Erythroblast (primary cell): ENCODE measurements around the gene ASPM.

ENCODE experiments used
- GATA1 ChIP-seq: IDR thresholded peaks from 2 replicates; pipeline ENCODE4 v1.6.1; 2011; ENCODE audit warnings: low read depth, mild to moderate bottlenecking, control low read depth, low read length, moderate library complexity
- POLR2A ChIP-seq: IDR thresholded peaks from 2 replicates; pipeline ENCODE4 v1.6.1; 2011; ENCODE audit warnings: mild to moderate bottlenecking, low read length

GRCh38 chr1:197149340-197149739 is 2.9 kb upstream of the ASPM start:
- TF ChIP-seq POLR2A (no peak), GATA1 (no peak)
